PC-3 (cell line): ENCODE measurements around the gene MRPS22.

ENCODE experiments used
- CTCF ChIP-seq: fragments of 300-600 bp; sonication (generic); conservative IDR thresholded peaks from 2 replicates; pipeline ENCODE4 v1.5.1; 2017; ENCODE audit warnings: antibody characterized with exemption, low read depth, mild to moderate bottlenecking, low read length
- EZH2 ChIP-seq: fragments of 300-600 bp; sonication (generic); IDR thresholded peaks from one replicate; pipeline ENCODE4 v1.6.1; 2017; ENCODE audit warnings: antibody characterized with exemption, mild to moderate bottlenecking, low read length; ENCODE audit not compliant: unreplicated experiment
- EZH2phosphoT487 ChIP-seq: fragments of 300-600 bp; sonication (generic); IDR thresholded peaks from 2 replicates; pipeline ENCODE4 v1.6.1; 2018; ENCODE audit warnings: mild to moderate bottlenecking, antibody characterized with exemption, low read length, borderline replicate concordance

GRCh38 chr3:139318826-139319225 lies 25.0 kb upstream of the MRPS22 start:
- TF ChIP-seq CTCF (no peak), EZH2phosphoT487 (no peak), EZH2 (no peak)
